GM10248 (cell line): ENCODE results near the gene GIMAP6.

Source experiments
- CTCF ChIA-PET: fragments of 300-600 bp; sonication (Branson Sonifier 250); formaldehyde crosslinking; extraction: SDS; loops from one replicate; lab custom pipeline; 2021; ENCODE audit warnings: antibody characterized with exemption; lab: Yijun Ruan, JAX
- POLR2A ChIA-PET: fragments of 350-650 bp; sonication (Branson Sonifier 250); formaldehyde crosslinking; extraction: SDS; loops from one replicate; lab custom pipeline; 2020; ENCODE audit warnings: antibody characterized with exemption; lab: Yijun Ruan, JAX
- DNase-seq: peaks from one replicate; pipeline ENCODE4 v3.0.0; 2012; ENCODE audit errors: extremely low spot score
- TF ChIP-seq, protein P1 (sequence below): IDR thresholded peaks from 2 replicates; pipeline ENCODE4 v1.5.1; 2012; ENCODE audit warnings: mild to moderate bottlenecking, low read depth; ENCODE audit errors: extremely low read depth, missing control alignments, control extremely low read depth

GIMAP6 gene

DNA sequence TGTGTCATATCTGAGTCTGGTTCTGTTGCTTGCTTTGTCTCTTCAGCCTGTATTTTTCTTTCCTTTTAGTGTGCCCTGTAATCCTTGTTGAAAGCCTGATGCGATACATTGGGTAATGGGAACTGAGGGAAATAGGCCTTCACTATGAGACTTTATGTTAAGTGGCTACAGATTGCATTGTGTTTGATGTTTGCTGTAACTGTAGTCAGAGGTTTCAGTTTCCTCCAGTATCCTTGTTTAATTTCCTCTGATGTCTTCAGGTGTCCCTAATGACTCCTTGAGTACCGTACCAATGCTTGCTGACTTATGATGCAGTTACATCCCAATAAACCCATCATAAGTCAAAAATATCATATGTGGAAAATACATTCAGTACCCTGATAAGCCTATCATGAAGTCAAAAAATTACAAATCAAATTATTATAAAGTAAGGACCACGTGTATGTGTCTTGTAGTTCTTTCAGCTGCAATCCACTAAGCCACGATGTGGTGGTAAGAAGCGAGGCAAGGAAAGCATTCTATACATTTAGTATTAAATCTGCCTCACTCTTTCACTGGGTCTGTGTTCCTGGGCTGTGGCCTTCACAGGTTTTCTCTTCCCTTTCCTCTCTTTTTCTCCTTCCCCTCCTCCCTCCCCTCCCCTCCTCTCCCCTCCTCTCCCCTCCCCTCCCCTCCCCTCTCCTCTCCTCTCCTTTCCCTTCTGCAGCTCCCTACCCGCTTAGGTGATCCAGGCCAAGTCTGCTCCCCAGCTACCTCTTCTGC, 13.3 kb upstream of the GIMAP6 start:
- TF ChIP-seq, protein P1, sequence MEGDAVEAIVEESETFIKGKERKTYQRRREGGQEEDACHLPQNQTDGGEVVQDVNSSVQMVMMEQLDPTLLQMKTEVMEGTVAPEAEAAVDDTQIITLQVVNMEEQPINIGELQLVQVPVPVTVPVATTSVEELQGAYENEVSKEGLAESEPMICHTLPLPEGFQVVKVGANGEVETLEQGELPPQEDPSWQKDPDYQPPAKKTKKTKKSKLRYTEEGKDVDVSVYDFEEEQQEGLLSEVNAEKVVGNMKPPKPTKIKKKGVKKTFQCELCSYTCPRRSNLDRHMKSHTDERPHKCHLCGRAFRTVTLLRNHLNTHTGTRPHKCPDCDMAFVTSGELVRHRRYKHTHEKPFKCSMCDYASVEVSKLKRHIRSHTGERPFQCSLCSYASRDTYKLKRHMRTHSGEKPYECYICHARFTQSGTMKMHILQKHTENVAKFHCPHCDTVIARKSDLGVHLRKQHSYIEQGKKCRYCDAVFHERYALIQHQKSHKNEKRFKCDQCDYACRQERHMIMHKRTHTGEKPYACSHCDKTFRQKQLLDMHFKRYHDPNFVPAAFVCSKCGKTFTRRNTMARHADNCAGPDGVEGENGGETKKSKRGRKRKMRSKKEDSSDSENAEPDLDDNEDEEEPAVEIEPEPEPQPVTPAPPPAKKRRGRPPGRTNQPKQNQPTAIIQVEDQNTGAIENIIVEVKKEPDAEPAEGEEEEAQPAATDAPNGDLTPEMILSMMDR: no peak
- POLR2A ChIA-PET: no interaction called here
- no peak for DNase-seq
- CTCF ChIA-PET: no interaction called here

DNA sequence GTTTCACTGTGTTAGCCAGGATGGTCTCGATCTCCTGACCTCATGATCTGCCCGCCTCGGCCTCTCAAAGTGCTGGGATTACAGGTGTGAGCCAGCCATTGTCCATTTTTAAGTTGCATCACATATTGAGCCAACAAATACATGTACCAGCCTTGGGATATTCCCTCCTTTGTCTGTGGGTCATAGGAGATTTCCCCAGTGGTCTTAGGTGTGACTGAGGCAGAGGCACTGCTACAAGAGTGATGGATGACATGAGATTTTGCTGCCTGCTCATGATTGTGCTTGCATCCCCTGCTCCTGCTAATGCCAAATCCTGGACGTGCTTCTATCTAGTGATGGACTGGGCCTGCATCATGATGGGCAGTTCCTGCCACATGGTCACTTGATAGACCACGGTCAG, 10.7 kb upstream of the GIMAP6 start:
- no peak for DNase-seq
- POLR2A ChIA-PET: no interaction called here
- TF ChIP-seq, protein P1: no peak
- CTCF ChIA-PET: no interaction called here

DNA sequence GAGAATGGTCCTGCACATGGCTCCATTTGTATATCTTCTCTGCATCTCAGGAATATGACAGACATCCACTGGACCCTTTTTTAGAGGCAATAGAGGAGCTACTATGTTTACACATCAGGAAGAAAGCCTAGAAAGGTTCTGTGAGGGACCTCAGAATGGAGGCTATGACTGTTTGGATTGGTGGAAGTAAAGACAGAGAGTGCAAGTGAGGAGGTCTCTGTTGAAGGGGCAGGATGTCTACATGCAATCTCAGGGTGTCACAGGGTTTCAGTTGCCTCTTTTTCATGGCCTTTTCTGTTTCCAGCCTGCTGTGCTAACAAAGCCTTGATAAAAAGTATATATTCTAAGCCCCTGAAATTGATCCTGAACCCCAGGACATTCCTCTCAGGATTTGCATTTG, 9.7 kb upstream of the GIMAP6 start:
- no peak for DNase-seq
- TF ChIP-seq, protein P1: no peak
- ChIA-PET CTCF (interaction anchor here (1.3 kb wide), 1 partner anchor 193 kb away, joined by 3 read pairs; no protein-coding TSS in a partner anchor), POLR2A (interaction anchor here (0.6 kb wide), 1 partner anchor 467 kb away, joined by 5 read pairs; no protein-coding TSS in a partner anchor)

DNA sequence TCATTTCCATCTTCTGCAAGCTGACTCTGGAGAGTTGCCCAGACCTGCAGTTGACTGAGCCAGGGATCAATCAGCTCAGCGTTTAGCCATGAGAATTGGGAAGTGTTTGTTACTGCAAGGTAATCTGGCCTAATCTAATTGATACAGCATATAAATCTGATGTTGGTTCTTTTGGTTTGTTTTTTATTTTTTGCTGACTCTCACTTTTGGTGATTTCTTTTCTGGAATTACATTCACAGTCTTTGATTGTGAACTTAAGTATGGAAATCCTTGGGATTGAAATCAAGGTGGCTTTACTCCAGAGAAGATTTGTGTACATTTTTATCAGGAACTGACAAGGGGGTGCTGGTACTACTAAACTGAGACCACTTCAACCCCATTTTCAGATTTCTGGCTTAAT, 1.7 kb upstream of the GIMAP6 start:
- POLR2A ChIA-PET: no interaction called here
- CTCF ChIA-PET: no interaction called here
- no peak for DNase-seq

DNA sequence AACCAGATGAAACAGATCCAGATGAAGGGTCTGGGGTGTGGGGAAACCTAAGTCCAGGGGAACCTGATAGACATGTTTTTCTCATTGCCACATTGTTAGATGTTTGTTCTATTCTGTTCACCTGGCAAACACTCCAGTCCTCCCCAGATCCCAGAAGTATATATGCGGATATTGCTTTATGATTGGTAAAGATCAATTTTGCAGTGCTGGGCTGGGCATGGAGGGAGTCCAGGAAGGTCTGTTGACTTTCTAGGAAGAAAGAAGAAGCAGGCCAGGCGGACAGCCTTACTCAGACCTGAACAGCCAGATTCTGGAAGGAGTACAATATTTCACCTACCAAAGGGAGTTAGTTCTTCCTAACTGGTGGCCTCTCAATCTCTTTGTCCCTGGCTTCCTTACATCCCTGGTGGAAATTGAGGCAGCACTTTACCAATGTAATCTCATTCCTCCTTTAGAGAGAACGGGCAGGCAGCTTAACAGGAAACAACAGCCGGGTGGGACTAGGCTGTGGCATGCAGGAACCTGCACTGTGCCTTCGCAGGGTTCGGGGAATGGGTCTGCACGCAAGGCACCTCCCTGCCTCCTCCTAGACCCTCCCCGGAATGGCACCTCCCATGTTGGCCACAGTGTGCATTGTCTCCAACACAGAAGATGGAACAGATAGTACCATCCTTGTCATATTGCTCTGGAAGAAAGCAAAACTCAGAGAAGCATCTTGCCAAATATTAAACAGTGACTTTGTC, 930 bp downstream of the GIMAP6 start:
- CTCF ChIA-PET: interaction anchor here (2.9 kb wide), 1 partner anchor 9 kb away, joined by 9 read pairs; no protein-coding TSS in a partner anchor
- POLR2A ChIA-PET: no interaction called here
- TF ChIP-seq, protein P1: no peak
- peak; percentile 22 for DNase-seq

More for the DNA sequence above, 1.7 kb upstream of the GIMAP6 start:
- TF ChIP-seq, protein P1: no peak

DNA sequence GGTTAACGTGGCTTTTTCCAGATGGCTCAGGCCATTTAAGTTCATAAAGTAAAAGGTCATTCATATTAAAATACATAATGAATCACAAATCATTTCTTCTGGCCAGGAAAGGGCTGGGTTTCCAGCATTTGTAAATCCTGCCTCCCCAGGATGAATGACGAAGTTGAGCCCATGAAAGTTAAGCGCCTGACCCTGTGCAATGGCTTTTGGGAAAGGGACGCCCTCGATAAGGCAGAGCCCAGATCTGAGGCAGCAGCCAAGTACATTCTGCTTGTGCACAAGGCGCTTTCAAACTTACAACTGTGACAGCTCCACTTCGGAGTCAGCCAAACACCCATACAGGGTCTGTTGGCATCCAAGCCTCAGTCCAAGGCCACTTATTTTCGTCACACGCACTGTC, 2.8 kb downstream of the GIMAP6 start:
- DNase-seq: no peak
- ChIA-PET POLR2A (interaction anchor here (0.6 kb wide), 1 partner anchor 18 kb away, joined by 4 read pairs; no protein-coding TSS in a partner anchor), CTCF (interaction anchor here (1.1 to 1.6 kb wide), 2 partner anchors 37 to 40 kb away, joined by 3 to 5 read pairs; no protein-coding TSS in a partner anchor)
- TF ChIP-seq, protein P1: no peak
